ENCODE results near the gene TBP.
"Not testable (repeated sequence)": the region's sequence is repeated elsewhere in the genome, so short reads cannot be mapped to it uniquely, and the experiment has no call there.

The TBP gene

GRCh38 chr6:170554013-170554795 lies at the start of gene TBP:
TSS of gene TBP (plus strand) at chr6:170554369. CDS start at chr6:170557030, 2,661 bp downstream.
- peak; percentile 99 for DNase-seq (ENCODE audit: low read depth)
- no peak for TF ChIP-seq CTCF (conservative IDR thresholded peaks at IDR 0.05; ENCODE audit: control insufficient read depth, insufficient read depth, low read depth, low read length)
- peak within 1 kb of the TSS; percentile 95 for H3K4me3 ChIP-seq (ENCODE audit: control insufficient read depth, low read depth, low read length)

GRCh38 chr6:170504479-170504878 lies 49.7 kb upstream of the TBP start:
- no peak overlapping the region for H3K4me3 ChIP-seq (ENCODE audit: control insufficient read depth, low read depth, low read length)
- TF ChIP-seq CTCF (conservative IDR thresholded peaks at IDR 0.05; ENCODE audit: control insufficient read depth, insufficient read depth, low read depth, low read length): no peak
- no peak for DNase-seq (ENCODE audit: low read depth)

GRCh38 chr6:170505306-170505705 lies 48.9 kb upstream of the TBP start:
- no peak for DNase-seq (ENCODE audit: low read depth)
- H3K4me3 ChIP-seq (ENCODE audit: control insufficient read depth, low read depth, low read length): no peak overlapping the region
- TF ChIP-seq CTCF (conservative IDR thresholded peaks at IDR 0.05; ENCODE audit: control insufficient read depth, insufficient read depth, low read depth, low read length): no peak

- no peak for TF ChIP-seq CTCF (conservative IDR thresholded peaks at IDR 0.05; ENCODE audit: control insufficient read depth, insufficient read depth, low read depth, low read length)
These were observed 47.7 kb upstream of the TBP start for GRCh38 chr6:170506446-170506845.

GRCh38 chr6:170507728-170508127 lies 46.4 kb upstream of the TBP start:
- H3K4me3 ChIP-seq (ENCODE audit: control insufficient read depth, low read depth, low read length); DNase-seq (ENCODE audit: low read depth): not testable (repeated sequence)

More at GRCh38 chr6:170506446-170506845, 47.7 kb upstream of the TBP start:
- no peak for DNase-seq (ENCODE audit: low read depth)
- no peak overlapping the region for H3K4me3 ChIP-seq (ENCODE audit: control insufficient read depth, low read depth, low read length)

GRCh38 chr6:170508275-170508674 lies 45.9 kb upstream of the TBP start:
- not testable (repeated sequence) for H3K4me3 ChIP-seq (ENCODE audit: control insufficient read depth, low read depth, low read length); DNase-seq (ENCODE audit: low read depth)

- DNase-seq (ENCODE audit: low read depth); H3K4me3 ChIP-seq (ENCODE audit: control insufficient read depth, low read depth, low read length): not testable (repeated sequence)
These were observed 45.1 kb upstream of the TBP start for GRCh38 chr6:170508892-170509722.

- TF ChIP-seq CTCF (conservative IDR thresholded peaks at IDR 0.05; ENCODE audit: control insufficient read depth, insufficient read depth, low read depth, low read length): no peak
- no peak for DNase-seq (ENCODE audit: low read depth)
- no peak overlapping the region for H3K4me3 ChIP-seq (ENCODE audit: control insufficient read depth, low read depth, low read length)
These were observed 44.5 kb upstream of the TBP start for GRCh38 chr6:170509723-170510018.

All from fibroblast of mammary gland (primary cell).